OCI-LY3 (cell line): ENCODE data around the gene GPAT3.

Experiments used
- CTCF ChIP-seq: fragments of 200-600, 300-600 bp; sonication (generic); IDR thresholded peaks from 2 replicates; pipeline ENCODE4 v1.5.1; 2014; ENCODE audit warnings: antibody characterized with exemption, low read length, low read depth
- EZH2phosphoT487 ChIP-seq: fragments of 200-600 bp; shearing (Covaris generic); IDR thresholded peaks from 2 replicates; pipeline ENCODE4 v1.6.1; 2018; ENCODE audit warnings: antibody characterized with exemption, mixed run types, low read depth

- TF ChIP-seq EZH2phosphoT487, result no peak
- no peak for TF ChIP-seq CTCF
Measured at GRCh38 chr4:83617371-83618035, 81.6 kb downstream of the GPAT3 start.
